DMS79 (cell line): Measurements from ENCODE around the gene MAN1C1.
A peak's percentile ranks its signal among the peaks of the same experiment; 100 is the strongest.
"Not testable (repeated sequence)": the region's sequence is repeated elsewhere in the genome, so short reads cannot be mapped to it uniquely, and the experiment has no call there.

Source experiments
- DNase-seq: peaks from one replicate; lab custom pipeline; 2025; lab: John Stamatoyannopoulos, UW

MAN1C1 gene

DNA sequence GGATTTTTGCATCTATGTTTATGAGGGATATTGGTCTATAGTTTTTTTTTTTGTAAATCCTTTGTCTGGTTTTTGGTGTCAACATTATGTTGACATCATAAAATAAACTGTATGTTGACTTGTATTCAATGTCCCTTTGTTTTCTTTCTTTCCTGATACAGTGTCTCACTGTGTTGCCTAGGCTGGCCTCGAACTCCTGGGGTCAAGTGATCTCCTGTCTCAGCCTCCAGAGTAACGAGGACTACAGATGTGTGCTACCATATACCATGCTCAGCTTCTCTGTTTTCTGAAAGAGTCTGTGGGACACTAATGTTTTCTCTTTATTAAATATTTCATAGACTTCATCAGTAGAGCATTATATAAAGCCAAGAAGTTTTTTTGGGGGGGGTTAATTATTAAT, 18.3 kb downstream of the MAN1C1 start:
- DNase-seq = no peak

DNA sequence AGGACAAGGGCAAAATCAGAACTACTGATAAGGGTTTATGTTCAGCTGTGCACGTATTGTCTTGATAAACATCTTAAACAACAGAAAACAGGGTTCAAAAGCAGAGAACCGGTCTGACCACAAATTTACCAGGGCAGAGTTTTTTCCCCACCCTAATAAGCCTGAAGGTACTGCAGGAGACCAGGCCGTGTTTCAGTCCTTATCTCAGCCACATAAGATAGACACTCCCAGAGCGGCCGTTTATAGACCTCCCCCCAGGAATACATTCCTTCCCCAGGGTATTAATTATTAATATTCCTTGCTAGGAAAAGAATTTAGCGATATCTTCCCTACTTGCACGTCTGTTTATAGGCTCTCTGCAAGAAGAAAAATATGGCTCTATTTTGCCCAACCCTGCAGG, 19.6 kb downstream of the MAN1C1 start:
- DNase-seq = not testable (repeated sequence)

DNA sequence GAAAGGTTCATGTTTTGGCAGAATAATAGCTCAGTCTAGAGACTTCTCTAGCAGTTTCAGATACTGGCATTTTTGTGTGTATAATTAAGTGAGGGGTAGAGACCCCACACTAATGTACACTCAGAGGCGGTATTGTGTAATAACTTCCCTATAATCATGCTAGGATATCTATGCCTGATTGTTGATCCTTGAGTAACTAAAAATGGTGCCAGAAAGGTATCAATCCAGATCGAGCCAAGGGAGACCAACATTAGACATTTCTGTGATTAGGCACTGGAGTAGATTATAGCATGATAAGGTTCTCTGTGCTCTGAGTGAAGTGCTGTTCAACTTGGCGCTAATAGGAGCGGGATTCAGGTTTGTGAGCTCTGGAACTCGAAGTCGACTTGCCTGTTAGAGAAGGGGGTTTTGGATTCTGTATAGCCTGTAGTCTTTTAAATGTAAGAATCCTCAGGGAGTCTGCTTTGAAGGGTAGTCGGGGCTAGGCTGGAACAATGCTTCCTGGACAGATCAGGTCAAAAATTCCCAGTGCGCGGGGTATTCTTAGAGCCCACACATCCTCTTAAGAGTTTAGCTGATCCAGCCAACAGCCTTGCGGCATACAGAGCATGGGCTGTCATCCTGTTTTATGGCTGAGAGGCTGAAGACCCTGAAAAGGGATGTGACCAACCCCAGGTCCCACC, 24.2 kb downstream of the MAN1C1 start:
- DNase-seq = no peak

DNA sequence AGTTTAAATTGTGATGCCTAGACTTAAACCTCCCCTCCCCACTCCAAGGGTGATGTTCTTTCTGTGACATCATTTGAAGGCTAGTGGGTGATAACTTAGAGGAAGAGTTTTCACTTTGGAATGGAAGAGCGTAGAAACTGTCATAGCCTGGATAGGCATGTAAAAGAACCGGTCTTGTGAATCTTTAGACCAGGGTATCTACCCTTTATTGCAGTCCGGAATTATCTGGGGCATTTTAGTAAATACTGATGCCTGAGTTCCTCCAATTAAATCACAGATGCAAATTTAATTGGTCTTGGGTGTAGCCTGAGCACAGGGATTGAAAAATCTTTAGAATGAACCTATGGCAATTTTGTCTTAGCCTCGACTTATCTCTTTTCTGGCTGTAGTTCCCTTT, 24.7 kb downstream of the MAN1C1 start:
- DNase-seq = no peak

DNA sequence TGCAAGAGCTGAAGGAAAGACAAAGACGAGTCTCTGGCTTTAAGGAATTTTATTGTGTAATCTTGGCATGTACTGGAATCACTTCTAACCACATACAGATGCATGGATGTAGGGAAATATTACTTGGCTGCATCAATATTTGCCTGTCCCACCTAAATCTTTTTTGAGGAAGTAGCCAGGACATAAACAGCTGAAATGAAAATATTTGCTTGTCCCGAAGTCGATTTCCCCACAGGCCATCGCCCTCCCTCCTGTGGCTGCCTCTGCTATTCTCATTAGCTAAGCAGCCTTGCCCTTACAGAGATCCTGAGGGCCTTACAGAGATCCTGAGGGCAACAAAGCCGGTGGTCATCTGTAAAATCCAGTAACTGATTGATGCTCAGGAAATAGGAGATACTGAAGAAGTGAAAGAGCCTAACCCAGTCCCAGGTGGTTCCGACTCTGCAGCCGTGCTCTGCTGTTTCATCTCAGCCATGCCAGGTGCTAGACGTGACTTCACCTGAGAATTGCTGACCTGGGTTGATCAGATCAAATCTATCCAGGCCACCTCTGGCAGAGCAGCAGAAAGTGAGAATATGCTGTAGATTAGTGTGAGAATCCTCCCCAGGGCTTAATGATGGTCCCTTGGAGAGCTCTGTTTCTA, 25.5 kb downstream of the MAN1C1 start:
- no peak for DNase-seq

DNA sequence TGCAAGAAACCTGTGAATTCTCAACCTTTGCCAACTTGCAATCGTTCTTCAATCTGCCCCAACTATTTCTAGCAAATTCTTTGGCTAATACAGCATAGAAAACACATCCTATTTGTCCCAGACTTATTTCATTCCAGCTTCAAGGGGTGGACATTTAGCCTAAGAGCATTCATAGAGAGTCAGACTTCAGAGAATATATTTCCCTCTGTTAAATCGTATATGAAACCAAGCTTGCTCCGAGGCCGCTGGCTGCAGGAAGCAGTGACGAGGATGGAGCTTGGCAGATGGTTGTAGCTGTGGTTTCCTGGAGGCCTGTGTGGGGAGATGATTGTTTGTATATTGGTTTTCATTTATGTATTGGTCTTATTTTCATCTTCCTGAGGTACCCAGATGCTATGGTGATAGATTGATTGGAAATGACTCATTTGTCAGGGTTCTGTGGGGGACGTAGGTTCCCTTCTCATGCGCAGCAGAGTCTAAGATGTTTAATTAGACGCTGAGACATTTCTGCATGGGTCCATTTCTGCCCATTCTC, 26.1 kb downstream of the MAN1C1 start:
- no peak for DNase-seq

DNA sequence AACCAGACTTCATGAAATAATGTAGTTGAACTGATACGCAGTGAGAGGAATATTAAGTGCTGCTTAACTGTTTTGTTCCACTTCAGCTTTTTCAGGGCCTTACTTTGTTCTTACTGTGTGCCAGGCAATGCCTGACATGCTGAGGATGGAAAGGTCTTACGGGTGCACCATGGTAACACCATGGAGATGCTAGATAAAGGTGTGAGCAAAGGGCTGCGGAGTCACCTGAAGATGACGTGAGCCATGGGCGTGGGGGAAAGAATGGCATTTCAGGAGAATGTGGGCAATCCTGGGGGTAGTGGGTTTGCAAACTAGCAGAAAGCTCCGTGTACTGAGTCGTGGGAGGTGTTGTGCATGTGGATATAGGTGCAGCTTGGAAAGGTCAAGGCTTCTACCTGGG, 27.3 kb downstream of the MAN1C1 start:
- no peak for DNase-seq

DNA sequence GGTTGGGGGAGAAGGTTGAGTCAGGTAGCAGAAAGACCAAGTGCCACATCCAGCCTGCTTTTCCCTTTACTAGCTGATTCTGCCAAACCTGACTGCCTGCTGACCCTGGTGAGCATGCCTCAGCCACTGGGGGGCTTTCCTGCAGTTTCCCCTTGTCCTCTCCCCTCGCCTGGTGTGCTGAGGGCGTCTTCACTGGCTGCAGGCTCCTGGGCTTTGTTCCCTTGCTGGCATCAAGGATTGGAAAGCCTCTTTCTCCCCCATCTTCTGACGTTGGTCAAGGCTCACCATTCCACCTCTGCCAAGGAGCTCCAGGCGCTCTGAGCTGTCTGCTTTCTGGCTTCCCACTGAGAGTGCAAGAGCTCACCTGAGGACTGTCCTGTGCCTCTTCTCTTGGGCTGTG, 28.4 kb downstream of the MAN1C1 start:
- DNase-seq = no peak

DNA sequence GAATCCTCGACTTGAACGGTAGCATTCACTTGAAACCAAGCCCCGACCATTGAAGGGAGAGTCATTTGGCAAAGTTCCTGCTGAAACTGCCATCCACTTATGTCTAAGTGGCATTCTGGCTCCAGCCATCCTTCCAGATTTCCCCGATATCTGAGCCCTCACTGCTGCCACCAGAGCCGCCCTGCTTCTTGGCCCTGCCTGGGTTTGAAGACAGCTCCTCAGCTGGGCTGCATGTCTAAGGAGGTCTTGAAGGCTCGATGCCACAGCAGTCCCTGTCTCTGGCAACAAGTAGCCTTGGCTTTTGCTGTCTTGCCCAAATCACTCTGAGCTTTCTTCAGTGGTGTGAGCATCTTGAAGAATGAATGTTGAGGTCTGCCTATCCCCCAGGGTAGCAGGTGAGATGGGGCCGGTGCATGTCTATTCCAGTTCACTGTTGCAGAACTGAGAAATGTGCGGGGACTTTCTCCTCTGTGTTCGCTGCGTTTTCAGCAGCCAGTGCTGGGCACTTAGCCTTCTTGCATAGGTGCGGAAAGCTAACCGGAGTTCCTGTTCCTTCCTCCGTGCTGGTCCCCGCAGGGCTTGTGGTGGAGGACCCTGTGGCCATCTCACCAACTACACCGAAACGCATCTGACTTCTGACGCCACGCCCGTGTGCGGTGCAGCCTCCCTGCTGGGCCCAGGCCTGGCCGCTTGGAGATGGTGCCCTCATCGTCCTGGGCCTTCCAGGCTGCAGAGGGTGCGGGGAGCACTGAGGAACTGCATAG, 29.2 kb downstream of the MAN1C1 start:
- peak; percentile 96 for DNase-seq

DNA sequence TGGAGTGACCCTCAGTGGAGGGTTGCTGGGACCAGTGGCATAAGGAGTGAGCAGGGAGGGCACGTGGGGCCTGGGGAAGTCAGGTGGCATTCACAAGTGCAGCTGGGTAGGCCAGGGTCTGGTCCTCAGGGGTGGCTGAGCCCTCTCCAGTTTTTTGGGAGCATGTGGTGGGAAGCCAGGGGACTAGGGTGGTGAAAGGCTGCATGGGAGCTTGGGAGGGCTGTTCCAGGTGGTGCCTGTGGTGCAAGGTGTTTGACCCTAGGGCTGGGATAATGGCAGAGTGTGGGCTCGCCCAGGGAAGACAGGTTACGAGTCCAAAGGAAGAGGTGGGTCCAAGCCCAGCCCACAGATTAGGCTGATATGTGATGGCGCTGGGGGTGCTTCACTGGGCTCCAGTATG, 30.5 kb downstream of the MAN1C1 start:
- no peak for DNase-seq

DNA sequence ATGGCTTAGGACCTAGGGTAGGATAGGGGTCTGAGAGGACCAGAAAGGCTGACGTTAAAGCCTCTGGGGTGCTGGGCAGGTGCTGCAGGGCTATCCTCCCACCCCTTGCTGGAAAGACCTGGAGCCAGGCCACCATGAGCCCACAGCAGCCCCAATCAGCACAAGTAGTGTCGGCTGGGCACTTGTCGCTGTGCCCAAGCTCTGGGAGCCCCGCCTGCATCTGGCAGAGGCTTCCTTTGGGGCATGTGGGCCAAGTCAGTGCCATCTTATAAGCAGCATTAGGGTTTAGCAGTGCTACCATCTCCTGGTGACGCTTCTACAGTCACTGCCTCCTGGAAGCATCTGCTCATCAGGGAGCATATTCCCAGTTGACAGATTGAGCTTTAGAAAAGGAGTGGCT, 31.3 kb downstream of the MAN1C1 start:
- no peak for DNase-seq

DNA sequence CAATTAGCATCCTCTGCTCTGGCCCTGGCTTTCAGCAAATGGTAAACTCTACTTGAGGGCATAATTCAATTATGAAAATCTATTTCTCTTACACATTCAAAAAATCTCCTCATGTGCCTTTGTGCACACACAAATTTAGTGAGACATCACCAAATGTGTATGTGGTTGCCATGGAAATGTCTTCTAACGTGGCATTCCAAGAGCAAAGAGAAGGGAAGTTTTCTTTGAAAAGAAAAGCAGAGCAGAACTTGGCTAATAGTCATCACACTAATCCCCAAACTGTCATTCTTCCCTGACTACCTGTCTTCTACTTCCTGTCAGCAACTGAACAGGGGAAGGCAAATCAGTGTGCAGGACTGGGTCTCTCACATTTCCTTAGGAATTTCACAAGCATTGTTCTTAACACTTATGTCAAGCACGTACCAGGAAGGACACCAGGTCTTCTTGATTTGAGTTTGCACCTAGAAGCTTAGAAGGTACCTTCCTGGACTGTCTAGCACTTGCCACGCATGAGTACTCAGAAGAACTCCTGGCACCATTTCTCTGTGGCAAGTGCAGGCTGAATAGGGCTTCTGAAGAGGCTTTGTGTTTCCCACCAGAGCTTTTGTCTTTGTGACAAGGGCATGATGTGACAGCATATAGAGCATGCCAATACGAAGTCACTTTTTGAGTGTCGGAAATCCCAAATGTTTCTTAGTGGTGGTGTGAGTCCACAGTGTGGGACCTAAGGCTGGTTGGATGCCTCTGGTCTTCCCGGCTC, 32.3 kb downstream of the MAN1C1 start:
- peak; percentile 71 for DNase-seq

DNA sequence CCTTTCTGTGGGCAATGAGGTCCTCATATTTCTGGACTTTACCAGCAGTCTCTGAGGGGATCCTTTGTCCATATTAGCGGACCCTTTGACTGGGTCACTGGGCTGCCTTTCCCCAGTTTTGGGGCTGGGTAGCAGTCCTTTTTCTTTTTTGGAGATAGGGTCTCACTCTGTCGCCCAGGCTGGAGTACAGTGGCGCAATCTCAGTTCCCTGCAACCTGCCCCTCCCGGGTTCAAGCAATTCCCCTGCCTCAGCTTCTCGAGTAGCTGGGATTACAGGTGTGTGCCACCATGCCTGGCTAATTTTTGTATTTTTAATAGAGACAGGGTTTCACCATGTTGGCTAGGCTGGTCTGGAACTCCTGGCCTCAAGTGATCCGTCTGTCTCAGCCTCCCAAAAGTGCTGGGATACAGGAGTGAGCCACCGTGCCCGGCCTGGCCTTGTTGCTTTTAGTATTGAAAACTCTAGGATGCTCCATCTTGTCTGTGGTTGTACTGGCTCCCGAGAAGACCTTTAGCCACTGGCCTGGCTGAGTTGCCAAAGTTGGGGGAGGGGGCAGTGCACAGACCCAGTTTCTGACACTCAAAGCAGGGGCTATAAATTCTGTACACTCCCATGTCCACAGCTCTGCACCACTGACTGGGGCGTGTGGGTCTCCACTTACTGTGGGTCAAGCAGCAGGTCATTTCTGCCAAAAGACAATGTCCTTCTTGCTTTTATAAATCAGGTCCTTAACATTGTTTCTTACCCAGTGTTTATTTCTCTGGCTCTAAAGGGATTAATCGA, 33.1 kb downstream of the MAN1C1 start:
- no peak for DNase-seq

DNA sequence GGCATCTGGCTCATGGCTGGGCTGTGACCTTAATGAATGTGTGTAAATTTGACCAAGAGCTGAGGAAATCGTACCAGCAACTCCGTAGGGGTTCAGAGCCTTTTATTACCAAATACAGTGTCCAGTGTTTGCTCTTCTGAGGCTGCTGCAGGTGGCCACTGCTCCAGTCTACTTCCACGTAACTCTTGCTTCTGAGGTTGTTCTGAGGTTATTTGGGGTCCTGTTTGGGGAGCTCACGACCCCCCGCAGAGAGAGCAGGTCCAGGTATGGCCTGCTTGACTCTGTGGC, 33.6 kb downstream of the MAN1C1 start:
- no peak for DNase-seq

DNA sequence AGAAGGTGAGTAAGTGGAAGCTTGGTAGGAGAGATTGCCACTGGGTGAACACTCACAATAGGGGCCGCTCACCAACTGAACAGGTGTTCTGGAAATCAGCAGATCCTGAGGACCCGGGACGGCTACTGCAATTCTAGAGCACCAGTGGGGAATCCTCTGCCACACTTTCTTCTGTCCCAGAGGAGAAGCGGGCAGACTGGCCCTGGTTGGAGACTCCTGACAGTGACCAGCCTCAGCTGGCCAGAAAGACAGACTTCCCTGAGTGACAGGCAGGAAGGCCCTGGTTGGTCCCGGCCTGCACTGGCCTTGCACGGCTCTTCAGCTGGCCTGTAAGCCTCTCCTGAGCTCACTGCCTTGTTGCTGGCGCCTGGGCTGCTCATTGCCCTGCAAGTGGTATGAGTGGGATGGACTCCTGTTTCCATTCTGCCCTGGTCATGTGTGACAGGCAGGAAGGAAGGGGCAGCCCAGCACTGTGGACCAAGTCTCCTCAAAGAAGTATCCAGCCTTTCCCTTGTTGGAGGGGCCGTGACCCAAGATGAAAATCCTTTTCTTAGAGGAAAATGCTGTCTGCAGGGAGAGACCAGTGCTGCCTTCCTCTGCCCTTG, 34.5 kb downstream of the MAN1C1 start:
- DNase-seq = no peak

DNA sequence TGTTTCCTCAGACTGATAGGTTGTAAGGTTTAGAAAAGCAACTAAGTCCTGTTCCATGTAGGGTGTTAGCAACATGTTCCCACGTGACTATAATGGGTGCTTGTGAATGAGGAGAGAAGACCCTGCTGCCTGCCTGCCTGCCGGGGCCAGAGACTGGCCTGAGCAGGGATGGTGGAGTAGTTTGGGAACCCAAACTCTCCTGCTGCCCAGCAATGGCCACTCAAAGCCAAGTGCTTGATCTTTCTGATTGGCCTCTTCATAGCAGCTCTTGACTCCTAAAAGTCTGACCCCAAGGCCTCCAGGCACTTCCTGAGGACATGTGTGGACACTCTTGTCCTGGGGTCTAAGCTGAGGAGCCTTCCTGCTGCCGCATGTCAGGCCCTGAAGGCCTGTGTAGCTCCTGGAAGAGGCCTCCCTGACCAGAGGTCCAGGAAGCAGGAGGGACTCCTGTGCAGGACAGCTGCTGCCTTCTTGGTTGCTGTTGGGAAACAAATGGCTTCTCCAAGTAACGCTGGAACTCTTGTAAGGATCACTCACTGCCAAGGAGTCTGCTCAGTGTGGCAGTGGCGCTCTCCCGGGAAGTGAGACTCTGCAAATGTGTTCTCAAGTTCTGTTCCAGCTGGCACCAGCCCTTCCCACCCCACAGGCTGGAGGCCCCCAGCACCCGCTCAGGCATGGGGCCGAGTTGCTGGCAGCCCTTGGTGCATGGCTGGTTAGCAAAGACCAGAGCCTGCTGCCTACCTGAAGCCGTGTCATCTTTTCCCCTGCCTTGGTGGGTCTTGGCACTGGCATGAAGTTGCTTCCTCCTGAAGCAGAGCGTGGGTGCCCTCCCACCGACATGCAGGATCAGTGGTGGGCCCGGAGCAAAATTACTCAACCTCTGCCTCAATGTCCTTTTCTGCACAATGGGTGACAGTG, 35.5 kb downstream of the MAN1C1 start:
- DNase-seq = no peak

DNA sequence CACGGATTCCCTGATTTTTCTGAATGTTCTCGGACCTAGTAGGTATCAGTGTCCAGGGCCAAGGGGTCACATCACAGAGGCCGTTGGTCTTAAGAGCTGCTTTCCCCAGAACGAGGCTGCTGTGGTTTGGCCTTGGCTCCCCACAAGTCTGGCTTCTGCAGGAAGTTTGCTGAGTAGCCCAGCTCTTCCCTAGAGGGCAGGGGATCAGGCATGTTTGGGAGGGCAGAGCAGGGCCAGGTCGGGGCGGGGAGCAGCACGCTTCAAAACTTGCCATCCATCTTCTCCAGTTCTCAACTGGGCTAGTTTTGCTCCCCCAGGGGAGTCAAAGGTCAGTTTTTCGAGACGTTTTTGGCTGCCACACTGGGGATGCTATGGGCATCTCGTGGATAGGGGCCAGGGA, 37.0 kb downstream of the MAN1C1 start:
- no peak for DNase-seq

DNA sequence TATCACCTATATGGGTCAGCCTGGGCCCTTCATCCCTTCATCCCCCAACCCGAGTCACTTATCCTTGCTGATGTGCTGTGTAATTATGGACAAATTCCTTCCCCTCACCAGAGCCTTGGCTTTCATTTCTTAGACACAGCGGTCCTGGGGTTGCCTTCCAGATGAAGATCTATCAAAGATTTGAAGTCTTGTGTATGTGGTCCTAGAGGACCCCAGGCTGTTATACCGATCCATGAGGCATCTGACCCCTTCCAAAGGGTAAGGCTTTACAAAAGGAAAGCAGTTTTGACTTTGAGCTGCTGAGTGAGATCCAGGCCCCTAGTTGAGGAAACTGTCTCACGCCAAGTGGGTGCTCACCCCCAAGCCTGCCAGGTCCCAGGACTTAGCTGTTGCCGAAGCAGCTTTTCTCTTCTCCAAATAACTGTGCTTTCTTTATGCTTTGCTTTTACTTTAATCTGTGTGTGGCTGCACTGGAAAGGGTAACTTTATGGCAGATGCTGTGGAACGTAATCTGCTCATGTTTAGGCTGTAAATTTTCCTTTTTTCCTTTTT, 37.6 kb downstream of the MAN1C1 start:
- no peak for DNase-seq

DNA sequence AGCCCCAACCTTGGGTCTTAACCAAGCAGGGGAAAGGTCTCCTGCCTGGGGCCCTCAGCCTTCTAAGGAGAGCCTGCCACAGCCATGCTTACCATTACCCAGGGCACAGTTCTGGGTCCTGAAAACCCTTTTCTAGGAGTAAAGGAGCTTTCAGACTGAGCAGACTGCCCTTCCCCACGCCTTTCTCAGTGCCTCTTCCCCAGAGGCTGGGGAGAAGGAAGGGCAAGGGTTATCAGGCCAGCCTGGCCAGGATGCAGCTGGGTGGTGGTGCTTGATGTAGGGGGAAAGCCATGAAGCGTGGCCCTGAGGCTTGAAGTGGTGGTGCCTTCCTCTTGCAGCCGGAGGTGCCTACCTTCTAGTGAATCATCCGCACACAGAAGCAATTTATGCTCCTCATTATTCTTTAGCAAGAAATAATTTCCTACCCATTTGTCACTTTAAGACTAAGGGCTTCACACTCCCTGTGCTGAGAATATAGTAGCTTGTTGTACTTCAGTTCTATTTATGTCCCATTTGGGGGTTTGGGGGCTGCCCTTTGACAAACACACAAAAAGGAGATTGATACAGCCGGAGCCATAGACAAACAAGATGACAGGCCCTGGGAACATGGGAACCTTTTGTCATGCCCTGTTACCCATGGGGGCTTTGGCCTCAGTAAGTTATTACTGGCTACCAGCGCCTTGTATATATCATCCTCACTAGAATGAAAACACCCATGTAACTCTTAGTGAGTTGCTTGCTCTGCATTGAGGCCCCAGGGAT, 40.7 kb downstream of the MAN1C1 start:
- no peak for DNase-seq
